Neuronal stem cell (in vitro differentiated cells): ENCODE data around the gene EGLN3.

Experiments
- DNase-seq: peaks from one replicate; pipeline ENCODE4 v3.0.0-alpha.2; 2013; ENCODE audit warnings: low spot score
- H2AFZ ChIP-seq: one replicate; pipeline ENCODE4 v1.6.1; 2013; ENCODE audit warnings: mild to moderate bottlenecking, low read length, inconsistent platforms
- H2AK5ac ChIP-seq: 2 replicates; pipeline ENCODE4 v1.6.1; 2013; ENCODE audit warnings: low read depth, mild to moderate bottlenecking, inconsistent platforms, low read length, moderate library complexity, mixed read lengths
- H2BK120ac ChIP-seq: 2 replicates; pipeline ENCODE4 v1.6.1; 2013; ENCODE audit warnings: low read depth, mild to moderate bottlenecking, inconsistent platforms, low read length, moderate library complexity, mixed read lengths
- H2BK12ac ChIP-seq: one replicate; pipeline ENCODE4 v1.6.1; 2013; ENCODE audit warnings: low read length, inconsistent platforms
- H2BK15ac ChIP-seq: 2 replicates; pipeline ENCODE4 v1.6.1; 2013; ENCODE audit warnings: mild to moderate bottlenecking, low read length, inconsistent platforms, mixed read lengths
- H2BK5ac ChIP-seq: one replicate; pipeline ENCODE4 v1.6.1; 2013; ENCODE audit warnings: inconsistent platforms, mild to moderate bottlenecking, low read length, moderate library complexity
- H3K14ac ChIP-seq: one replicate; pipeline ENCODE4 v1.6.1; 2013; ENCODE audit warnings: low read length, inconsistent platforms
- H3K18ac ChIP-seq: 2 replicates; pipeline ENCODE4 v1.6.1; 2013; ENCODE audit warnings: low read length, inconsistent platforms
- H3K23ac ChIP-seq: 2 replicates; pipeline ENCODE4 v1.6.1; 2013; ENCODE audit warnings: low read depth, mild to moderate bottlenecking, mixed read lengths, low read length, inconsistent platforms; ENCODE audit not compliant: poor library complexity
- H3K27ac ChIP-seq: replicated peaks from 3 replicates; pipeline ENCODE4 v1.5.1; 2013; ENCODE audit warnings: low read length, inconsistent platforms
- H3K27me3 ChIP-seq, 3 experiments: 2 replicates each; pipeline ENCODE4 v1.6.1; 2013; ENCODE audit warnings: low read length in 3 of 3, mild to moderate bottlenecking in 2 of 3, inconsistent platforms in 1 of 3, low read depth in 1 of 3, mixed read lengths in 1 of 3, moderate library complexity in 1 of 3; ENCODE audit not compliant: control insufficient read depth in 3 of 3, insufficient read depth in 3 of 3
- H3K36me3 ChIP-seq, 2 donors: replicated peaks in 1 of 2; 2 replicates each; pipeline ENCODE4 v1.6.1; 2013; ENCODE audit warnings: low read length in 2 of 2; ENCODE audit not compliant: control insufficient read depth in 2 of 2, insufficient read depth in 2 of 2
- H3K4ac ChIP-seq: 2 replicates; pipeline ENCODE4 v1.6.1; 2013; ENCODE audit warnings: inconsistent platforms, mild to moderate bottlenecking, low read length, moderate library complexity
- H3K4me1 ChIP-seq, 2 donors: 1 replicate in 1 of 2; 2 replicates in 1 of 2; pipeline ENCODE4 v1.6.1; 2013; ENCODE audit warnings: low read length in 2 of 2, low read depth in 1 of 2; ENCODE audit not compliant: control insufficient read depth in 2 of 2, insufficient read depth in 1 of 2
- H3K4me2 ChIP-seq: one replicate; pipeline ENCODE4 v1.6.1; 2013; ENCODE audit warnings: mild to moderate bottlenecking, low read length, inconsistent platforms; ENCODE audit not compliant: insufficient read depth, poor library complexity, severe bottlenecking
- H3K4me3 ChIP-seq, 2 donors: 2 replicates each; pipeline ENCODE4 v1.5.1; 2013; ENCODE audit warnings: low read length in 2 of 2, mild to moderate bottlenecking in 2 of 2, inconsistent platforms in 1 of 2, moderate library complexity in 1 of 2
- H3K79me1 ChIP-seq: one replicate; pipeline ENCODE4 v1.6.1; 2013; ENCODE audit warnings: low read depth, mild to moderate bottlenecking, inconsistent platforms, low read length, moderate library complexity
- H3K9ac ChIP-seq: one replicate; pipeline ENCODE4 v1.6.1; 2013; ENCODE audit warnings: mild to moderate bottlenecking, low read depth, low read length, inconsistent platforms; ENCODE audit not compliant: poor library complexity
- H3K9me3 ChIP-seq, 2 donors: replicated peaks in 1 of 2; 2 replicates each; pipeline versions ENCODE3 to v1.6.1; 2013; ENCODE audit warnings: low read length in 2 of 2, mild to moderate bottlenecking in 2 of 2, inconsistent platforms in 1 of 2, low read depth in 1 of 2, mixed read lengths in 1 of 2, moderate library complexity in 1 of 2; ENCODE audit not compliant: control insufficient read depth in 2 of 2, insufficient read depth in 1 of 2
- H4K8ac ChIP-seq: one replicate; pipeline ENCODE4 v1.6.1; 2013; ENCODE audit warnings: low read depth, mild to moderate bottlenecking, inconsistent platforms, low read length, moderate library complexity
- H4K91ac ChIP-seq: one replicate; pipeline ENCODE4 v1.6.1; 2013; ENCODE audit warnings: low read length, low read depth, mild to moderate bottlenecking, inconsistent platforms; ENCODE audit not compliant: poor library complexity
- WGBS, 2 donors: extraction: QIAGEN DNeasy Blood & Tissue Kit; methylation state at CpG; one replicate each; pipeline ENCODE4 v1.1.7; 2013; ENCODE audit warnings: missing lambda C conversion rate in 2 of 2, mixed read lengths in 1 of 2; ENCODE audit not compliant: insufficient read length in 2 of 2, insufficient replicate concordance in 1 of 2; ENCODE audit errors: extremely low coverage in 2 of 2; 5-methylcytosine and 5-hydroxymethylcytosine counted together

Gene EGLN3

GRCh38 chr14:33996462-33996861 is 45.6 kb upstream of the EGLN3 start:
- WGBS, 2 donors: 100% methylated on average over 4 of the region's 8 CpGs; no CpG with 5 or more reads in 1 of the 2 donors
- H2BK15ac ChIP-seq: no peak overlapping the region
- peak overlapping the region in 1 of 2 donors; percentile 62 for H3K4me3 ChIP-seq
- H2AK5ac ChIP-seq: no peak overlapping the region
- no peak overlapping the region for H2BK12ac ChIP-seq
- peaks cover 0 to 4% (median 0%) of the 10 kb centered on the region in 3 experiments for H3K27me3 ChIP-seq
- H3K4ac ChIP-seq: no peak overlapping the region
- H3K4me1 ChIP-seq: no peaks in the 10 kb centered on the region
- no peak overlapping the region for H4K8ac ChIP-seq
- H3K18ac ChIP-seq: no peak overlapping the region
- no peak overlapping the region for H3K4me2 ChIP-seq
- no peaks in the 10 kb centered on the region for H3K79me1 ChIP-seq
- H2BK120ac ChIP-seq: no peak overlapping the region
- H4K91ac ChIP-seq: no peak overlapping the region
- no peak overlapping the region for H2AFZ ChIP-seq
- no peak overlapping the region for H2BK5ac ChIP-seq
- peaks cover 0 to 2% of the 10 kb centered on the region in 2 donors for H3K9me3 ChIP-seq
- no peak for DNase-seq
- no peak overlapping the region for H3K27ac ChIP-seq
- H3K23ac ChIP-seq: peak overlapping the region; percentile 83
- H3K36me3 ChIP-seq: no peaks in the 10 kb centered on the region
- no peak overlapping the region for H3K14ac ChIP-seq
- no peak overlapping the region for H3K9ac ChIP-seq

GRCh38 chr14:33993246-33993645 is 42.4 kb upstream of the EGLN3 start:
- no CpG with 5 or more reads among the region's 1 CpG for WGBS, 2 donors
- Histone ChIP-seq H3K27me3 (peaks cover 0 to 4% (median 0%) of the 10 kb centered on the region in 3 experiments), H2BK120ac (no peak overlapping the region), H3K4me3 (no peak overlapping the region), H3K18ac (no peak overlapping the region), H3K9me3 (peaks cover 0 to 2% of the 10 kb centered on the region in 2 donors), H3K79me1 (no peaks in the 10 kb centered on the region), H2AFZ (no peak overlapping the region), H3K4me1 (no peaks in the 10 kb centered on the region), H2BK15ac (no peak overlapping the region), H2AK5ac (no peak overlapping the region), H3K14ac (no peak overlapping the region), H2BK5ac (no peak overlapping the region), H4K91ac (no peak overlapping the region), H3K4me2 (no peak overlapping the region), H3K27ac (no peak overlapping the region), H3K9ac (no peak overlapping the region), H3K4ac (no peak overlapping the region), H3K23ac (no peak overlapping the region), H3K36me3 (no peaks in the 10 kb centered on the region), H4K8ac (no peak overlapping the region), H2BK12ac (no peak overlapping the region)
- DNase-seq: no peak

- H3K4me1 ChIP-seq: no peaks in the 10 kb centered on the region
These were observed 41.6 kb upstream of the EGLN3 start for GRCh38 chr14:33992274-33993007.

GRCh38 chr14:33990790-33991189 is 39.9 kb upstream of the EGLN3 start:
- H3K4ac ChIP-seq: no peak overlapping the region
- no peak overlapping the region for H4K91ac ChIP-seq
- no peak overlapping the region for H3K23ac ChIP-seq
- H3K9ac ChIP-seq: no peak overlapping the region
- no peak for DNase-seq
- H3K4me3 ChIP-seq: no peak overlapping the region
- no peak overlapping the region for H2BK5ac ChIP-seq
- no peaks in the 10 kb centered on the region for H3K9me3 ChIP-seq
- no peaks in the 10 kb centered on the region for H3K79me1 ChIP-seq
- H4K8ac ChIP-seq: no peak overlapping the region
- H3K36me3 ChIP-seq: no peaks in the 10 kb centered on the region
- H2AK5ac ChIP-seq: no peak overlapping the region
- H3K4me1 ChIP-seq: no peaks in the 10 kb centered on the region
- H2BK120ac ChIP-seq: no peak overlapping the region
- no CpG with 5 or more reads among the region's 1 CpG for WGBS, 2 donors
- no peak overlapping the region for H3K14ac ChIP-seq
- H3K18ac ChIP-seq: no peak overlapping the region
- H2BK15ac ChIP-seq: no peak overlapping the region
- no peak overlapping the region for H3K27ac ChIP-seq
- H3K27me3 ChIP-seq: peaks cover 0 to 4% (median 0%) of the 10 kb centered on the region in 3 experiments
- H3K4me2 ChIP-seq: no peak overlapping the region
- no peak overlapping the region for H2AFZ ChIP-seq
- H2BK12ac ChIP-seq: no peak overlapping the region

More at GRCh38 chr14:33992274-33993007, 41.6 kb upstream of the EGLN3 start:
- no peaks in the 10 kb centered on the region for H3K36me3 ChIP-seq
- no peak overlapping the region for H3K4me2 ChIP-seq
- H3K4me3 ChIP-seq: no peak overlapping the region
- no peaks in the 10 kb centered on the region for H3K79me1 ChIP-seq
- H2BK15ac ChIP-seq: peak overlapping the region; percentile 32
- H3K27ac ChIP-seq: no peak overlapping the region
- H3K14ac ChIP-seq: no peak overlapping the region
- DNase-seq: no peak
- H3K9ac ChIP-seq: no peak overlapping the region
- no peak overlapping the region for H3K23ac ChIP-seq
- no peak overlapping the region for H2AK5ac ChIP-seq
- no peak overlapping the region for H4K91ac ChIP-seq
- H3K18ac ChIP-seq: no peak overlapping the region
- H4K8ac ChIP-seq: no peak overlapping the region
- WGBS, 2 donors: no CpG with 5 or more reads among the region's 3 CpGs
- H3K9me3 ChIP-seq: peaks cover 0 to 2% of the 10 kb centered on the region in 2 donors
- no peak overlapping the region for H2BK12ac ChIP-seq
- H2BK120ac ChIP-seq: no peak overlapping the region
- H2AFZ ChIP-seq: no peak overlapping the region
- H3K27me3 ChIP-seq: peaks cover 0 to 4% (median 0%) of the 10 kb centered on the region in 3 experiments
- no peak overlapping the region for H2BK5ac ChIP-seq
- H3K4ac ChIP-seq: no peak overlapping the region
